Uterus (tissue), 2 donors: ENCODE data around the gene TP53I3.

Experiments
- CTCF ChIP-seq, 4 experiments: fragments of 200-600 bp in 2 of 4; fragments of 450-650 bp in 2 of 4; sonication (generic) in 2 of 4; IDR thresholded peaks; one replicate each; pipeline ENCODE4 v1.5.1; 2016 to 2019; ENCODE audit warnings: antibody characterized with exemption in 4 of 4, mild to moderate bottlenecking in 2 of 4, moderate library complexity in 1 of 4
- POLR2A ChIP-seq, 2 donors: fragments of 450-650 bp; IDR thresholded peaks; one replicate each; pipeline ENCODE4 v1.6.1; 2016; ENCODE audit warnings: antibody characterized with exemption in 2 of 2, mild to moderate bottlenecking in 1 of 2, moderate library complexity in 1 of 2

- TF ChIP-seq CTCF (IDR thresholded peaks at IDR 0.05) (no peak), POLR2A (IDR thresholded peaks at IDR 0.05) (no peak)
Observed at GRCh38 chr2:24052951-24053350, 31.7 kb downstream of the TP53I3 start.
